Activated naive CD8-positive, alpha-beta T cell (primary cell): ENCODE measurements around the gene TRAF3IP1.
A peak's percentile ranks its signal among the peaks of the same experiment; 100 is the strongest.
"Not testable (repeated sequence)": the region's sequence is repeated elsewhere in the genome, so short reads cannot be mapped to it uniquely, and the experiment has no call there.

Experiments used
- H3K27ac Mint-ChIP-seq: one replicate; pipeline ENCODE4 v1.8.0; 2021; ENCODE audit warnings: mixed read lengths
- H3K27me3 Mint-ChIP-seq: one replicate; pipeline ENCODE4 v1.8.0; 2021; ENCODE audit warnings: mixed read lengths
- H3K36me3 Mint-ChIP-seq: one replicate; pipeline ENCODE4 v1.8.0; 2021; ENCODE audit warnings: mixed read lengths
- H3K4me1 Mint-ChIP-seq: one replicate; pipeline ENCODE4 v1.8.0; 2021; ENCODE audit warnings: low read depth, mixed read lengths
- H3K4me3 Mint-ChIP-seq: one replicate; pipeline ENCODE4 v1.8.0; 2021; ENCODE audit warnings: mild to moderate bottlenecking, mixed read lengths
- H3K9me3 Mint-ChIP-seq: one replicate; pipeline ENCODE4 v1.8.0; 2021; ENCODE audit warnings: low read depth, mixed read lengths

TRAF3IP1 gene

DNA sequence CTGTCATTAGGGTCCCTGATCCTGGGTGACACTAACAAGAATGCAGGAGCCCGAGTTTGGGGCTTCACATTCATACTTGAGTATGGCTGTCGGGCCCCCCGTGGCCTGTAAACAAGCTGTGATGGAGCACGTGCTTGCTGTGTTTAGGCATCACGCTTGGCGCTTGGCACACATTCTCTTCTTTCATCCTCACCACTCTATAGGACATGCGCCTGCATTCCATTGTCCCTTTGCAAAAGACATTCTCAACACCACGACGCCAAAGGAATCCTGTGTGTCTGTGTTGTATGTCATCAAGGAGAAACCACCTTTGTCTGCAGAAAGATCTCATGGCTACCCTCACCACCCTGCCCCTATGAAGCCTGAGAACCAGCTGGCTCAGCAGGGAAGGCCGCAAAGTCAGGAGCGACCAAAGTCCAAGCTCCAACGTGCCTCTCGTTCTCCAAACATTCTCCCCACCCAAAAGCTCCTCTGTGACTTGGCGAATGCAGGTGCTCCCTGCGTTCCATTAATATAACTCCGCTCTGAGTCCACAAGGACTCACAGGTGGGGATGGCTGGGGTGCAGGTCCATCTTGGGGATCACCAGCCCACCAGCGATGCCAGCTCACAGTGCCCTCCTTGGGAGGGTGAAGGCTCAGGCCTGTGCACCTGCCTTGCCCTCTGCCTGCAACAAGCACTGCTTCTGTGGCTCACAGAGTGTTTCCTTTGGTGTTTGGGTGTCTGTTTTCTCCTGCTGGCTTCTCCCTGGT lies 25.8 kb upstream of the TRAF3IP1 start:
- peaks cover 9% of the 10 kb centered on the region for H3K4me1 Mint-ChIP-seq
- H3K9me3 Mint-ChIP-seq, result no peaks in the 10 kb centered on the region
- no peak overlapping the region for H3K4me3 Mint-ChIP-seq
- H3K36me3 Mint-ChIP-seq, result no peaks in the 10 kb centered on the region
- peaks cover 2% of the 10 kb centered on the region for H3K27me3 Mint-ChIP-seq
- H3K27ac Mint-ChIP-seq, result no peak overlapping the region

DNA sequence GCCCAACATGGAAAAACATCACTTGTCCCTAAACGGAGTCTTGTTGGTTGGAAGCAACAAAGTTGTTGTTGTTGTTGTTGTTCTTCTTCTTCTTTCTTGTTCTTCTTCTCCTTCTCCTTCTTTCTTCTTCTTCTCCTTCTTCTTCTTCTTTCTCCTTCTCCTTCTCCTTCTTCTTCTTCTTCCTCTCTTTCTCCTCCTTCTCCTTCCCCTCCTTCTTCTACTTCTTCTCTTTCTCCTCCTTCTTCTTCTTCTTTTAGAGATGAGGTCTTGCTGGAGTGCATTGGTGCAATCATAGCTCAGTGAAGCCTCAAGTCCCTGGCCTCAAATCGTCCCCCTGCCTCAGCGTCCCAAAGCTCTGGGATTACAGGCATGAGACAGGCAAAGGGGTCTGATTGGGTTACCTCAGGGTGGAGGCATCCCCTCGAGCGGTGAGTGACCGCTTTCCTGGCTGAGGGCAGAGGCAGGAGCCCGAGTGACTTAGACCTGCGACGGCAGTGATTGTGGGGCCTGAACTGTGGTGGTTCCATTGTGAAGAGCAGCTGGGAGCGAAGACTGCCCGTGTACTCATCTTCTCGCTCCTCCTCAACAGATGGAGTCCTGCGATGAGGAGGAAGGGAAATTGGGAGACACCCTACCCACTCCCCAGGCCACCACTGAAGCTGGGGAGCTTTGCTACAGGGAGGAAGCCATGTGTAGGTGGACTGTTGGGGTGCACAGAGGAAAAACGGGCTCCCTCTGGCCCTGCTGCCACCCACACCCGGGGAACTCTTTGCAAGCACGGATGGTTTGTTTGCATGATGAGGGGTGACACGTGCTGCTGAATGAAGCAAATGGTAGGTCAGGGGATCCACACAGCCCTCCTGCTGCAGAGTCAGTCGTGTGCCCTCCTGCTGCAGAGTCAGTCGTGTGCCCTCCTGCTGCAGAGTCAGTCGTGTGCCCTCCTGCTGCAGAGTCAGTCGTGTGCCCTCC lies 24.9 kb upstream of the TRAF3IP1 start:
- peaks cover 2% of the 10 kb centered on the region for H3K27me3 Mint-ChIP-seq
- peaks cover 2% of the 10 kb centered on the region for H3K4me1 Mint-ChIP-seq
- no peaks in the 10 kb centered on the region for H3K9me3 Mint-ChIP-seq
- no peak overlapping the region for H3K4me3 Mint-ChIP-seq
- no peaks in the 10 kb centered on the region for H3K36me3 Mint-ChIP-seq
- no peak overlapping the region for H3K27ac Mint-ChIP-seq

GRCh38 chr2:238296638-238297457 lies 23.5 kb upstream of the TRAF3IP1 start:
- H3K27me3 Mint-ChIP-seq, result peaks cover 2% of the 10 kb centered on the region
- no peak overlapping the region for H3K27ac Mint-ChIP-seq
- no peak overlapping the region for H3K4me3 Mint-ChIP-seq
- no peaks in the 10 kb centered on the region for H3K36me3 Mint-ChIP-seq
- no peaks in the 10 kb centered on the region for H3K4me1 Mint-ChIP-seq
- no peaks in the 10 kb centered on the region for H3K9me3 Mint-ChIP-seq

DNA sequence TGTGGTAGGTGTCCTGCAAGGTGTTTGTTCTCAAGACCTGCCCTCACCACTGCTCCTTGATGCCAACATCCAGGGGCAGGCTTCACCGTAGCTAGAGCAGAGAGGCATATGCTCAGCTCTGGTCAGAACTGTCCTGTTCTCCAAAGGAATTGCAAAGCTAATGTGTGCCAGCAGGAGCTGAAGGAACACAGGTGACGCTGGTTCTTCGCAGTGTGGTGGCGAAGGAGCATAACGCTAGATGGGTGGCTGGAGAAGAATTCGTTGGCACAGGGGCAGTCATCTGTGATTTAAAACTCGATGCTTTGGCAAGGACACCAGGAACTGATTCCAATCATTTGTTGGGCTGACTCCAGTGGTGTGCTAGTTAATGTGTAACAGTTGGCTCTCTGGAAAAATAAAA lies 20.5 kb upstream of the TRAF3IP1 start:
- Mint-ChIP-seq H3K4me3 (no peak overlapping the region), H3K36me3 (no peaks in the 10 kb centered on the region), H3K27ac (no peak overlapping the region), H3K4me1 (no peaks in the 10 kb centered on the region), H3K9me3 (no peaks in the 10 kb centered on the region), H3K27me3 (peaks cover 2% of the 10 kb centered on the region)

DNA sequence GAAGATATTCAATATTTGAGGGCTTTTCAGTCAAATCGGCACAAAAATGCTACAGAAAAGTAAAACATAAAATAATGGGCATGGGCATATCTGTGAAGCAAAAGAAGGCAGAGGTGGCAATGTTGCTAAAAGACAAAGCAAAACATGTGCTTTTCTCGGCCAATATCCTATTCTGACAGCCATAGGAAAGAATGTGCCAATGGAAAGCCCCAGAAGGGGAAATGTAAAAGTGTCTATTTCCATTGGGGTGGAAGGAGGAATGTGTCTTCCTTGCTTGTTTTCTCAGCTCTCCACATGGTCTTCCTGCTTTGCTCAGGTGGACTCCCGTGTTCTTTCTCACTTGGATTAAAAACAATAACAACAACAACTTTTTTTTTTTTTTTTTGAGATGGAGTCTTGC lies 18.2 kb upstream of the TRAF3IP1 start:
- Mint-ChIP-seq H3K4me3 (no peak overlapping the region), H3K9me3 (no peaks in the 10 kb centered on the region), H3K27ac (no peak overlapping the region), H3K36me3 (no peaks in the 10 kb centered on the region), H3K4me1 (no peaks in the 10 kb centered on the region), H3K27me3 (peaks cover 2% of the 10 kb centered on the region)

DNA sequence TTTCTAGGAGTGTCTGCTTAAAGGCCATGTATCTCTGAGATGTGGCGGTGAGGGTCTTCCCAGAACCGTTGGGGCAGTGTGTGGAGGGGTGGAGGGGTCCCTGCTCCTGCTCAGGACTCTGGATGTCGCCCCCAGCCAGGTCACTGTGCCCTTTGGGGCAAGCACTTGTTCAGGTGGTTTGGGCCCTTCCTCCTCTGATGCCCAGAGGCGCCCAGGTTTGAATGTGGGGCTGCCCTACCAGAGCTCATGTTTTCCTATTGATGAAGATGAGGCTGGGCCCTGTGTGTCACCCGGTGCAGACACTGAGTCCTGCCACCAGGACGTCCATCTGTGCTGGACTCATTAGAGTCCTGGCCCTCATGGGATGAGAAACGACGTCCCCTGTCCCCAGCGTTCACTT lies 17.6 kb upstream of the TRAF3IP1 start:
- H3K27ac Mint-ChIP-seq, result no peak overlapping the region
- peaks cover 2% of the 10 kb centered on the region for H3K27me3 Mint-ChIP-seq
- H3K9me3 Mint-ChIP-seq, result no peaks in the 10 kb centered on the region
- H3K4me3 Mint-ChIP-seq, result no peak overlapping the region
- H3K4me1 Mint-ChIP-seq, result no peaks in the 10 kb centered on the region
- no peaks in the 10 kb centered on the region for H3K36me3 Mint-ChIP-seq

- no peak overlapping the region for H3K27ac Mint-ChIP-seq
- no peaks in the 10 kb centered on the region for H3K36me3 Mint-ChIP-seq
- H3K27me3 Mint-ChIP-seq, result peaks cover 3% of the 10 kb centered on the region
- H3K4me3 Mint-ChIP-seq, result no peak overlapping the region
- no peaks in the 10 kb centered on the region for H3K9me3 Mint-ChIP-seq
- H3K4me1 Mint-ChIP-seq, result no peaks in the 10 kb centered on the region
Observed at GRCh38 chr2:238304116-238304515, 16.2 kb upstream of the TRAF3IP1 start.

DNA sequence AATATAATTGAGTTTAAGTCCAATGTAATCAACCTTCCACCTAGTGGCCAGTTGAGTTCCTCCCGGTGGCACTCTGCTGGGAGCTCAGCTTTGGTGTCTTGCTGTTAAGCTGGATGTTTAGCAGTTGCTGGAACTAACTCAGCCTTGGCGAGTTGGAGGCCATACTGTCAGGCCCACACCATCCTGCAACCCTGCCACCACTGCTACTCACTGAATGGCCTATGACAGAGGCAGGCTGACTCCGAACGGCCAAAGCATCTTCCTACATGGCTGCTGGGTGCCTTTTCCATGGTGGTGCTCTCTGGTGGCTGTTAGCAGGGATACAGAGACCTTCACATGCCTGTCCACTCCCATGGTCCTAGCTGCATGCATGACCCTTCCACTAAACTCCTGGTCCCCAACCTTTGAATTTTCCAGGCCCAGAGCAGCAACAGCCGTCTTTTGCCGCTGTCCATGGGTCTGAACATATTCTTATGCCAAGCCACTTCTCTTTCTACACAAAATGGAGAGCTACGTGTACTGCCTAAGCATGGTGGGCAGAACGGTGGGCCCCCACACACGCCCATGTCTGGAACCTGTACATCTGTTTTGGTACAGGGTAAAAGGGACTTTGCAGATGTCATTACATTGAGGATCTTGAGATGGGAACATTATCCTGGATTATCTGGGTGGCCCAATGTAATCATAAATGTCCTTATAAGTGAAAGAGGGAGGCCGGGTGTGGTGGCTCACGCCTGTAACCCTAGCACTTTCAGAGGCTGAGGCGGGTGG lies 15.0 kb upstream of the TRAF3IP1 start:
- Mint-ChIP-seq H3K27ac (peak overlapping the region; percentile 3), H3K36me3 (no peaks in the 10 kb centered on the region), H3K27me3 (peaks cover 4% of the 10 kb centered on the region), H3K4me3 (no peak overlapping the region), H3K9me3 (no peaks in the 10 kb centered on the region), H3K4me1 (no peaks in the 10 kb centered on the region)

GRCh38 chr2:238305965-238306671 lies 14.2 kb upstream of the TRAF3IP1 start:
- no peak overlapping the region for H3K27ac Mint-ChIP-seq
- H3K36me3 Mint-ChIP-seq, result no peaks in the 10 kb centered on the region
- H3K4me1 Mint-ChIP-seq, result no peaks in the 10 kb centered on the region
- H3K9me3 Mint-ChIP-seq, result no peaks in the 10 kb centered on the region
- H3K27me3 Mint-ChIP-seq, result peaks cover 4% of the 10 kb centered on the region
- H3K4me3 Mint-ChIP-seq, result no peak overlapping the region

GRCh38 chr2:238306672-238306998 lies 13.7 kb upstream of the TRAF3IP1 start:
- Mint-ChIP-seq H3K27me3 (peaks cover 4% of the 10 kb centered on the region), H3K36me3 (no peaks in the 10 kb centered on the region), H3K9me3 (no peaks in the 10 kb centered on the region), H3K4me1 (no peaks in the 10 kb centered on the region), H3K4me3 (no peak overlapping the region), H3K27ac (no peak overlapping the region)

GRCh38 chr2:238308177-238308576 lies 12.1 kb upstream of the TRAF3IP1 start:
- Mint-ChIP-seq H3K36me3 (no peaks in the 10 kb centered on the region), H3K27me3 (peaks cover 4% of the 10 kb centered on the region), H3K9me3 (no peaks in the 10 kb centered on the region), H3K4me3 (no peak overlapping the region), H3K27ac (no peak overlapping the region), H3K4me1 (no peaks in the 10 kb centered on the region)

DNA sequence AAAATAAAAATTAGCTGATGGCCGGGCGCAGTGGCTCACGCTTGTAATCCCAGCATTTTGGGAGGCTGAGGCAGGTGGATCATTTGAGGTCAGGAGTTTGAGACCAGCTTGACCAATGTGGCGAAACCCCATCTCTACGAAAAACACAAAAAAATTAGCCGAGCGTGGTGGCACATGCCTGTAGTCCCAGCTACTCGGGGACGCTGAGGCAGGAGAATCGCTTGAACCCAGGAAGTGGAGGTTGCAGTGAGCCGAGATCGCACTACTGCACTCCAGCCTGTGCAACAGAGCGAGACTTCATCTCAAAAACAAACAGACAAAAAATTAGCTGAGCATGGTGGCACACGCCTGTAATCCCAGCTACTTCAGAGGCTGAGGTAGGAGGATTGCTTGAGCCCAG lies 9.6 kb upstream of the TRAF3IP1 start:
- not testable (repeated sequence) for H3K27me3 Mint-ChIP-seq, H3K36me3 Mint-ChIP-seq, H3K4me1 Mint-ChIP-seq, H3K4me3 Mint-ChIP-seq, H3K27ac Mint-ChIP-seq, H3K9me3 Mint-ChIP-seq

GRCh38 chr2:238313289-238313990 lies 6.9 kb upstream of the TRAF3IP1 start:
- H3K4me1 Mint-ChIP-seq, result no peaks in the 10 kb centered on the region
- no peak overlapping the region for H3K27ac Mint-ChIP-seq
- peaks cover 4% of the 10 kb centered on the region for H3K27me3 Mint-ChIP-seq
- no peaks in the 10 kb centered on the region for H3K9me3 Mint-ChIP-seq
- H3K36me3 Mint-ChIP-seq, result no peaks in the 10 kb centered on the region
- H3K4me3 Mint-ChIP-seq, result no peak overlapping the region
